ENCODE data around the gene TRPM2. TPM values are rescaled to one million over a fixed set of nuclear protein-coding genes. Genes with fewer than 3 reads are reported as not detected.
"Not testable (repeated sequence)": the region's sequence is repeated elsewhere in the genome, so short reads cannot be mapped to it uniquely, and the experiment has no call there.

TRPM2 gene
- total RNA-seq, 1 donor from 2014 or later: 1.4 TPM

DNA sequence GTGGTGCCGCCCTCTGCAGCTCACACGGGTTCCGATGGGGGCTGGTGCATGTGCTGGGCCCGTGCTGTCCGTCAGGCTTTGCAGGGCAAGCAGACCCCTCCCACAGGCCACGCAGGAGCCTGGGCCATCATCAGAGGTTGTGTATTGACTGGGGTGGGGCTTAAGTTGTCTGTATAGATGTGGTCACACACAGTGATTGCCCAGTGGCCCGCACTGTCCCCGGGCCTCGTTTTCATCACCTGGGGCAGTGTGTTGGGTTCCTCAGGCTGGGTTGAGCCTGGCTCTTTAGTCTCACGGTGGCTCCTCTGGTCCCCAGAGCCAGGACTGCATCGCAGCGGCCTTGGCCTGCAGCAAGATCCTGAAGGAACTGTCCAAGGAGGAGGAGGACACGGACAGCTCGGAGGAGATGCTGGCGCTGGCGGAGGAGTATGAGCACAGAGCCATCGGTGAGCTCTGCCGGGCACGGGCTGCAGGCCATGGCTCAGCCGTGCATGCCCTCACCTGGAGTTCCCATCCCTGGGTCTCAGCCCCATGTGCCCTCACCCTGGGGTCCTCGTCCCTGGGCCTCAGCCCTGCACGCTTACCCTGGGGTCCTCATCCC is 44.1 kb downstream of the TRPM2 start:
- no peak for DNase-seq (ENCODE audit: low read depth)

- DNase-seq (ENCODE audit: low read depth): no peak
Observed at GRCh38 chr21:44398499-44398898, 45.1 kb downstream of the TRPM2 start.

DNA sequence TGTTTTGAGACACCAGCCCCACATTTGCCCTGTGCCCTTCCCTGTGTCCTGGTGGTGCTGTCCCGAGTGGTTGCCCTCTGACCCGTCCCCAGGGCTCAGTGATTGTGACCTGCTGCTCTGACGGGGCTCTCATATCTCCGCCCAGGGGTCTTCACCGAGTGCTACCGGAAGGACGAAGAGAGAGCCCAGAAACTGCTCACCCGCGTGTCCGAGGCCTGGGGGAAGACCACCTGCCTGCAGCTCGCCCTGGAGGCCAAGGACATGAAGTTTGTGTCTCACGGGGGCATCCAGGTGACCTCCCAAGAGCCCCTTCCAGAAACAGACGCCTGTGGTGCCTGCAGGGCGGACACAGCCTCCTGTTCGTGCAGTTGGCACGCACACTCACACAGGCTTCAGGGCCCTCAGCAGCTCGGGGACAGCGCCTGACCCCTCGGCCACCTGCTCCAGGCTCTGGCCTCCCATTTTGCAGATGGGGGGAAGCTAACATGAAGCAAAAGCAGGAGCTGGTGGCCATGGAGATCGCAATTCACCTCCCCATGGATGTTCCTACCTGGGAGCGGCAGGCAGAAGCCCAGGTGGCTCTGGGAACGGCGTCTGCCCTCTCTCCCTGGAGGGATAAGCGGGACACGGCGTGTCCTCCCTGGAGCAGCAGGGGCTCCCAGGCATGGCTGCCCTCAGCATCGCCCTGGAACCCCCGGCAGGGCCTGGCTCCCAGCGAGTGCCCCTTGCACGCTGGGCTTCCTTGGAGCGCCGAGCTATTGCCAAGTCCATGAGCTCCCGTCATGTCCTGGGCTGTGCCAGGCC is 45.9 kb downstream of the TRPM2 start:
- DNase-seq (ENCODE audit: low read depth): no peak

DNA sequence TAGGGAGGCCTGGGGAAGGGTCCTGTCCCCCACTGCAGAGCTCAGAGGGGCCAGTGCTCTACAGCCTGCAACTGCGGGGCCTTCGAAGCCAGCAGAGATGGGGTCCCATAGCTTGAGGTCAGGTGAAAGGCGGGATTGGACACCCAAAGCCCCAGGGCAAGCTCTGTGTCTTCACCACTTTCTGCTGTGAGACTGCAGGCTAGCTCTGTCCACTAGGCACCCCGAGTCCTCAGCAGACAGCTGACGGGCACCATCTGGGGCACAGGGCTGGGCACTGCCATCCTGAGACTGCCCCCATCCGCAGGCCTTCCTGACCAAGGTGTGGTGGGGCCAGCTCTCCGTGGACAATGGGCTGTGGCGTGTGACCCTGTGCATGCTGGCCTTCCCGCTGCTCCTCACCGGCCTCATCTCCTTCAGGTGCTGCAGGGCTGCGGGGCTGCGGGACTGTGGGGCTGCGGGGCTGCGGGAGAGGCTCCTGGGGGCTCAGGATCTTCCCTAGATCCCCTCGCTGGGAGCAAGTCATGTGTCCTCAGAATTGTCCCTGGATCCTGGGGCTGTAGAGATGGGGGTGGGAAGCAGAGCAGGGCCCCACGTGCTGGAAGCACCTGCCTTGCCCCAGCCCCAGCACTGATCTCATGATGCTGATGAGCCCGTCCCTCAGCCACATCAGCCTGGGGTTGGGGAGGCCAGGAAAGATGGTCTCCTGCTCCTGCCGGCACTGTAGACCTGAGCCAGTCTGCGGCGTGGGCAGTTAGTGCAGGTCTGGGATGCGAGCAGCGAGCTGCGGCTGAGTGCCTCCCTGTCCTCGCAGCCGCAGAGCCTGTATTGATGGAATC is 46.8 kb downstream of the TRPM2 start:
- DNase-seq (ENCODE audit: low read depth): no peak

DNA sequence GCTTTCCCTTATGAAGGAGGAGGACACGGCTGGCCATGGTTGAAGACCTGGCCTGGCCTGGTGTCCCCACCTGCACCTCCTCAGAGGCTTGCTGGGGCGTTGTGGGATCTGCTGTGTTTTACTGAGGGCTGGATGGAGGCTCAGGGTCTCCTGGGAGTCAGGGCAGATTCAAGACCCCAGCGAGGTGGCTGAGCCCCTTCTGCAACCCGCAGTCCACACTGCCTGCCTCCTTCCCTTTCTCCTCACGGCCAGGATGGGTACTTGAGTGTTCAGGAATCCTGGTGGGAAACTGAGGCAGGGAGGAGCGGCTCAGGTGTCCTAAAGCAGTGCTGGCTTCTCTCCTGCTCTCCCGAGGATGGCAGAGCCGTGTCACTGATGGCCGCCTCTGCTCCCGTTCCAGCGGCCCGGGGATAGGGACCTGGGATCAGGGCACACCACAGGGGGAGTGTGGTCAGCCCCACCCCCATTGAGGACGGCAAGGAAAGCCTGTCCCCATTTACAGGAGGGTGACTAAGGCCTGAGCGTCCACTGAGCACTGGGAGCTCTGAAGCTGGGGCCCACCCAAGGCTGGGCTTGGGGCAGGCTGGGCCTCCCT is 47.5 kb downstream of the TRPM2 start:
- DNase-seq (ENCODE audit: low read depth): no peak

DNA sequence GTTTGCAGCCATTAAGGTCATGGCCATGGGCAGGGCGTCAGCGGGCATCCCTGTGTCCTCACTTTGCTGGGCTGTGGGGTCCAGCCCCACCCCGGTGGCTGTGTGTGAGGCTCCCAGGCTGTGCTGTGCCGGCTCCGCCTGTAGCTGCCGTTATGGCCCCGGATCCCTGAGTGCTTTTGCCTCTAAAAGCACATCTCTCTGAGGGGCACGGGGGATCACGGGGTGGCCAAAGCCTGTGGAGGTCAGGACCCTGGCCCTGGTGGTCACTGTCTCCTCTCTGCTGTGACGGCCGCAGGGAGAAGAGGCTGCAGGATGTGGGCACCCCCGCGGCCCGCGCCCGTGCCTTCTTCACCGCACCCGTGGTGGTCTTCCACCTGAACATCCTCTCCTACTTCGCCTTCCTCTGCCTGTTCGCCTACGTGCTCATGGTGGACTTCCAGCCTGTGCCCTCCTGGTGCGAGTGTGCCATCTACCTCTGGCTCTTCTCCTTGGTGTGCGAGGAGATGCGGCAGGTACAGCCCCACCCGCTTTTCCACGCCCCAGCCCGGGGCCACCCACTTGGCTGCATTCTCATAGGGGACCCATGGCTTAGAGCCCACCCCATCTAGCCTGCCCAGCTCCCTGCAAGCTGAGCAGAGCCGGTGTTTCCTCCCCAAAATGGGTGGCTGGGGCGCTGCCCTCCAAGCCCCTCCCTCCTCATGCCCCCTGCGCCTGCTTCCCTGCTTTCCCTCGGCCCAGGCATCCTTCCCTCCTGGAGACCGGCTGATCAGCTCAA is 48.2 kb downstream of the TRPM2 start:
- no peak for DNase-seq (ENCODE audit: low read depth)

- DNase-seq (ENCODE audit: low read depth): no peak
Observed at GRCh38 chr21:44402323-44403105, 49.1 kb downstream of the TRPM2 start.

- DNase-seq (ENCODE audit: low read depth): no peak
Observed at GRCh38 chr21:44403106-44404020, 49.9 kb downstream of the TRPM2 start.

- not testable (repeated sequence) for DNase-seq (ENCODE audit: low read depth)
Observed at GRCh38 chr21:44404482-44404881, 51.1 kb downstream of the TRPM2 start.

DNA sequence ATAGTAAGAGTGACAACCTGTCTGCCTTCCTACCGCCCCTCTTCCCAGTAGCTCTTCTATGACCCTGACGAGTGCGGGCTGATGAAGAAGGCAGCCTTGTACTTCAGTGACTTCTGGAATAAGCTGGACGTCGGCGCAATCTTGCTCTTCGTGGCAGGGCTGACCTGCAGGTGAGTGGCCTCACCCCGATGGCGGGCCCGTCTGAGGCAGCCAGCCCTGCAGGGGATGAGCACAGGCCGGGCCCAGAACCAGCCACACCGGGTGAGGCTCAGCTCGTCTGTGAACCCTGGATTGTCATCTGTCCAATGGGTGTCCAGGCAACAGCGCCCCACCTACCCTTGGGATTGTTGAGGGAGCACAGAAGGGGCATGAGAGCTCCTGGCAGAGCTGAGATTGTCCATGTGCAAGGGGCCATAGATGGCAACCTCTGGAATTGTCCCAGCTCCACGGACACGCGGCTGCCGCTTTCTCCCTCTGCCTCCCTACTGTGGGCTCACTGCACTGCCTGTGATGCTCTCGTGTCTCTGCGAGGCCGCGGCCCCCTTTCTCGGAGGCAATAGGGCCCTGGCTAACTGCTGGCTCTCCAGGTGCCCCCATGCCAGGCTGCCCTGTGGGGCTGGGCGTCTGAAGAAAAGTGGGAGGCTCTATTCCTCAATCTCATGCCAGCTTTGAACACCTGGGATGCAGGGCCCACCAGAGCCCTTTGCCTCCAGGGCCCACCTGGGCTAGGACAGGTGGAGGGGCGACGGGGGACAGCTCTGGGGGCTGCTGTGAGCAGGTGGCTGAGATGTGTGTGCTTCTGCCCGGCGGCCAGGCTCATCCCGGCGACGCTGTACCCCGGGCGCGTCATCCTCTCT is 51.9 kb downstream of the TRPM2 start:
- no peak for DNase-seq (ENCODE audit: low read depth)

GRCh38 chr21:44405948-44406872 is 52.8 kb downstream of the TRPM2 start:
- DNase-seq (ENCODE audit: low read depth): peak; percentile 42

DNA sequence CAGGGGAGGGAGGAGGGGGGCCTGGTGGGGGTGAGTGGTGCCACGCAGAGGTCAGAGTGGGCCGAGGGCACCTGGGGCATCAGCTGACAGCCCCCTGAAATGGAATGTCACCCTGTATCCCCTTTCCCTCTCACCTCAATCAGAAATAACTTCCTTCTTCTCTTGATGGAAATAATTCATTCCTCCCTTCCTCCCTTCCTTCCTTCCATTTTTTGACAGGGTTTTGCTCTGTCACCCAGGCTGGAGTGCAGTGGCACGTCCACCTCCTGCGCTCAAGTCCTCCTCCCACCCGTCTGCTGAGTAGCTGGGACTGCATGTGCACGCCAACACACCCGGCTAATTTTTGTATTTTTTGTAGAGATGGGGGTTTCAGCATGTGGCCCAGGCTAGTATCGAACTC is 53.5 kb downstream of the TRPM2 start:
- DNase-seq (ENCODE audit: low read depth): no peak

GRCh38 chr21:44407493-44407892 is 54.1 kb downstream of the TRPM2 start:
- DNase-seq (ENCODE audit: low read depth): no peak

DNA sequence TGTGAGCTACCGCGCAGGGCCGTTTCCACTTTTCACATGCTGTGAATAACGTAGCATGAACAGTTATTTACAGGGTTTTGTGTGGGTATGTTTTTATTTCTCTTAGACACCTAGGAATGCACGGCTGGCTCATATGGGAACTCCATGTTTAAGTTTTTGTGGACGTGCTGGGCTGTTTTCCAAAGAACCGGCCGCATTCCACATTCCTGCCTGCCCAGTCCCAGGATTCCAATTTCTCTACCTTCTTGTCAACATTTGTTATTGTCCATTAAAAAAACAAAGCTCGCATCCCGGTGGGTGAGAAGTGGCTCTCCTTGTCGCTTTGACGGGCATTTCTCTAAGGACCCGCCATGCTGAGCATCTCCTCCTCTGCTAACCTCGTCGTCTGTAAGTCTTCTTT is 54.8 kb downstream of the TRPM2 start:
- no peak for DNase-seq (ENCODE audit: low read depth)

DNA sequence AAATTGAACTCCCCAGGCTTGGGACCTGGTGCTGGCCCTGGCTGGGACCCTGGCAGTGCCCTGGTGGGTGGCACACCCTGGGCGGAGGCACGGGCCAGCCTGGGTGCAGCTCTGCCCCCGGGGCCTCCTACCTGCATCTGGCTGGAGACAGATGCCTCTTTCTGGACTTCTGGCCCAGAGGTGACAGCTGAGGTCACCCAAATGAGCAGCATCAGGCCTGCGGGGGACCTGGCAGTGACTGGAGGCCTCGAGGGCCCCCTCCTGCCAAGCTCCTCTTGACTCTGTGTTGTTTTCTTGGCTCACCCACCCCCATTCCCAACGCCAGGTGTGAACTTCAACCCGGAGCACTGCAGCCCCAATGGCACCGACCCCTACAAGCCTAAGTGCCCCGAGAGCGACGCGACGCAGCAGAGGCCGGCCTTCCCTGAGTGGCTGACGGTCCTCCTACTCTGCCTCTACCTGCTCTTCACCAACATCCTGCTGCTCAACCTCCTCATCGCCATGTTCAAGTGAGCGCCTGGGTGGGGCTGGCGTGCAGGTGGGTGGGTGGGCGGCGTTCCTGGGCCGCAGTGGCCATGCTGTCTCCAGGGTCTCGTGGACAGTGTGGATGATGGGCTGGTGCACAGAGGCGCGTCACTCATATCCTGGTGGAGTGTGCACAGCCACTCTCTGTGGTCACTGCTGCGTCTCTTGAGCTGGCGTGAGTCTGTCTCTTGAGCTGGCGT is 60.3 kb downstream of the TRPM2 start:
- no peak for DNase-seq (ENCODE audit: low read depth)

DNA sequence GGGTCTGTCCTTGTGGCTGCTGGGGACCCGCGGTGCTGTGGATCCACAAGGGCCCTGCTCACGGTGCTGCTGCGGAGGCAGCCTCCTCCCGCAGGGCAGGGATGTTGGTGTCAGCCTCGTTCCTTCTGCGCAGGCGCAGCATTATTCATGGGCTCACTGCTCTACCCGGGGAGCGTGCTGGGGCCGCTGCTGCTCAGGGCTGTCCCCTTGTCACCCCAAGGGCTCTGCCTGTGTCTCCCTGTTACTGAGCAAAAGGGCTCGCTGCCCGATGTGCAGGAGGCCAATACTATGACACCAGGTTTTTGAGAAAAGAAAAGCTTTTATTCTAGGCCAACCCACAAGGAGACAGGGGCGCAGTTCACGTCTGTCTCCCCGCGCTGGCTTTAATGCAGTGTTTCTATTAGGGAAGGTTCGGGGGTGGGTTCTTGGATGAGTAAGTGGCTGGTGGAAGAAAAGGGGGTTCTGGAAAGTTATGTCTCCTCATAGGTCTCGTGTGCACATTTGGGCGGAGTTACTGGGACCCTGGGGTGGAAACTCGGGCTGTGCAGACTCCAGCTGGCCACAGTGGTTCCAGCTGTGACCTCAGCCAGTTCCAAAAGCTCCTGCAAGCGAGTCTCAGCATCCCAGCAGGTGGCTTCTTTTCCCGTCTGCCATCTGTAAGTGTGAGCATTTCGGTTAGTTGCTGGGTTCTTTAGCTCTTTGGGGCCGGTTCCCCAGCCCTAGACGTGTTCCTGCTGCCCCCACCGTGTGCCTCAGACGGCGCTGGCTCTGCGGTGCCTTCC is 61.1 kb downstream of the TRPM2 start:
- DNase-seq (ENCODE audit: low read depth): no peak

Measured in renal cortical epithelial cell (primary cell).